Type B pancreatic cell (in vitro differentiated cells): ENCODE data around the gene SETD7. TPM values are rescaled to one million over a fixed set of nuclear protein-coding genes. Genes with fewer than 3 reads are reported as not detected.

Source experiments
- DNase-seq: peaks from one replicate; pipeline ENCODE4 v3.0.0; 2021; ENCODE audit warnings: mixed read lengths; ENCODE audit not compliant: unreplicated experiment; ENCODE audit errors: extremely low spot score
- H3K27ac Mint-ChIP-seq: 2 replicates; pipeline ENCODE4 v1.8.0; 2021; ENCODE audit warnings: mild to moderate bottlenecking, mixed read lengths
- H3K27me3 Mint-ChIP-seq: 2 replicates; pipeline ENCODE4 v1.8.0; 2021; ENCODE audit warnings: mixed read lengths
- H3K36me3 Mint-ChIP-seq: 2 replicates; pipeline ENCODE4 v1.8.0; 2021; ENCODE audit warnings: mixed read lengths
- H3K4me1 Mint-ChIP-seq: one replicate; pipeline ENCODE4 v1.8.0; 2021; ENCODE audit warnings: mixed read lengths; ENCODE audit not compliant: unreplicated experiment
- H3K4me3 Mint-ChIP-seq: 2 replicates; pipeline ENCODE4 v1.8.0; 2021; ENCODE audit warnings: mild to moderate bottlenecking, mixed read lengths
- H3K9me3 Mint-ChIP-seq: 2 replicates; pipeline ENCODE4 v1.8.0; 2021; ENCODE audit warnings: mixed read lengths
- CTCF ChIP-seq: fragments of 200-600 bp; sonication (generic); conservative IDR thresholded peaks from 2 replicates; pipeline ENCODE4 v1.5.0; 2021; ENCODE audit warnings: antibody characterized with exemption, mild to moderate bottlenecking
- total RNA-seq: library from RNA; stranded (reverse); gene quantifications from 2 replicates; pipeline ENCODE4 v1.2.1, GENCODE V29; 2021; ENCODE audit warnings: low replicate concordance

SETD7 gene
- total RNA-seq, 1 donor from 2014 or later = 17.0 TPM

GRCh38 chr4:139525414-139525813, 30.6 kb downstream of the SETD7 start:
- Mint-ChIP-seq H3K4me3 (no peak overlapping the region), H3K27ac (no peak overlapping the region), H3K27me3 (no peaks in the 10 kb centered on the region), H3K4me1 (peaks cover 9% of the 10 kb centered on the region), H3K36me3 (peaks cover 39% of the 10 kb centered on the region), H3K9me3 (no peaks in the 10 kb centered on the region)
- TF ChIP-seq CTCF = no peak
- DNase-seq = no peak

- no peak overlapping the region for H3K4me3 Mint-ChIP-seq
- peak overlapping the region; percentile 54 for H3K27ac Mint-ChIP-seq
- H3K36me3 Mint-ChIP-seq = peaks cover 45% of the 10 kb centered on the region
- no peaks in the 10 kb centered on the region for H3K27me3 Mint-ChIP-seq
- H3K9me3 Mint-ChIP-seq = no peaks in the 10 kb centered on the region
- no peak for TF ChIP-seq CTCF
- no peak for DNase-seq
- peaks cover 9% of the 10 kb centered on the region for H3K4me1 Mint-ChIP-seq
Observed at GRCh38 chr4:139524062-139524631, 31.9 kb downstream of the SETD7 start.

- H3K4me3 Mint-ChIP-seq = no peak overlapping the region
- no peak overlapping the region for H3K27ac Mint-ChIP-seq
- no peaks in the 10 kb centered on the region for H3K9me3 Mint-ChIP-seq
- TF ChIP-seq CTCF = no peak
- peaks cover 9% of the 10 kb centered on the region for H3K4me1 Mint-ChIP-seq
- peaks cover 36% of the 10 kb centered on the region for H3K36me3 Mint-ChIP-seq
- no peak for DNase-seq
- no peaks in the 10 kb centered on the region for H3K27me3 Mint-ChIP-seq
Observed at GRCh38 chr4:139523076-139523475, 32.9 kb downstream of the SETD7 start.

GRCh38 chr4:139522457-139522856, 33.6 kb downstream of the SETD7 start:
- Mint-ChIP-seq H3K27ac (no peak overlapping the region), H3K27me3 (no peaks in the 10 kb centered on the region), H3K4me3 (no peak overlapping the region), H3K4me1 (peaks cover 9% of the 10 kb centered on the region), H3K9me3 (no peaks in the 10 kb centered on the region), H3K36me3 (peaks cover 40% of the 10 kb centered on the region)
- no peak for DNase-seq
- peak; percentile 66 for TF ChIP-seq CTCF

GRCh38 chr4:139521754-139522401, 34.1 kb downstream of the SETD7 start:
- DNase-seq = no peak
- Mint-ChIP-seq H3K36me3 (peaks cover 41% of the 10 kb centered on the region), H3K27me3 (no peaks in the 10 kb centered on the region), H3K27ac (no peak overlapping the region), H3K4me1 (peaks cover 9% of the 10 kb centered on the region), H3K4me3 (no peak overlapping the region), H3K9me3 (no peaks in the 10 kb centered on the region)
- TF ChIP-seq CTCF = no peak
